Neutrophil (primary cell): ENCODE data around the gene OSTN.

ENCODE experiments used
- H3K27ac ChIP-seq: fragments of 200-600 bp; sonication (generic); 2 replicates; pipeline ENCODE4 v1.5.1; 2016; ENCODE audit warnings: mild to moderate bottlenecking, moderate library complexity
- H3K27me3 ChIP-seq: fragments of 200-600 bp; sonication (generic); 2 replicates; pipeline ENCODE4 v1.6.0; 2016; ENCODE audit warnings: mild to moderate bottlenecking
- H3K36me3 ChIP-seq: fragments of 200-600 bp; sonication (generic); 2 replicates; pipeline ENCODE4 v1.5.1; 2017
- H3K4me1 ChIP-seq, 2 experiments: fragments of 200-600 bp in 1 of 2; sonication (generic) in 1 of 2; 1 replicate in 1 of 2; 2 replicates in 1 of 2; pipeline versions ENCODE4 v1.5.1 to v1.6.1; 2013 to 2016; ENCODE audit warnings: low read depth in 1 of 2, low read length in 1 of 2, mild to moderate bottlenecking in 1 of 2, moderate library complexity in 1 of 2; ENCODE audit not compliant: control insufficient read depth in 1 of 2, insufficient read depth in 1 of 2
- H3K4me3 ChIP-seq, 2 experiments: fragments of 200-600 bp in 1 of 2; sonication (generic) in 1 of 2; 1 replicate in 1 of 2; 2 replicates in 1 of 2; pipeline ENCODE4 v1.5.1; 2013 to 2016; ENCODE audit warnings: low read depth in 1 of 2, low read length in 1 of 2, mild to moderate bottlenecking in 1 of 2, moderate library complexity in 1 of 2
- H3K9me3 ChIP-seq: fragments of 200-600 bp; sonication (generic); 2 replicates; pipeline ENCODE4 v1.5.1; 2016
- TF ChIP-seq, protein P1 (sequence below): fragments of 200-600 bp; sonication (generic); IDR thresholded peaks from 2 replicates; pipeline ENCODE4 v1.5.1; 2016; ENCODE audit warnings: antibody characterized with exemption

OSTN gene

DNA sequence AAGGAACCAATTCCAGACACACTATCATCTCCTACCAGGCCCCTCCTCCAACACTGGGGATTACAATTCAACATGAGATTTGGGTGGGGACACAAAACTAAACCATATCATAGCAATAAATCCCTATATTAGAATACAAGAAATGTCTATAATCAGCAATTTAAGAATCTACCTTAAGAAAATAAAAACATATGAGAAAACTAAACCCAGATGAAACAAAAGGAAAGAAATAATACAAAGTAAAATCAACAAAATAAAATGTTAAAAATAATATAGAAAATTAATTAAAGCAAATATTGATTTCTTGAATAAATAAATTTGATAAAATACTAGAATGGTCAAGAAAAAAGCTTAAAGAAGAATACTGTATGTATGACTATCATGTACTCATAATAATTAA is 6.1 kb upstream of the OSTN start:
- H3K27ac ChIP-seq: no peak overlapping the region
- TF ChIP-seq, protein P1, sequence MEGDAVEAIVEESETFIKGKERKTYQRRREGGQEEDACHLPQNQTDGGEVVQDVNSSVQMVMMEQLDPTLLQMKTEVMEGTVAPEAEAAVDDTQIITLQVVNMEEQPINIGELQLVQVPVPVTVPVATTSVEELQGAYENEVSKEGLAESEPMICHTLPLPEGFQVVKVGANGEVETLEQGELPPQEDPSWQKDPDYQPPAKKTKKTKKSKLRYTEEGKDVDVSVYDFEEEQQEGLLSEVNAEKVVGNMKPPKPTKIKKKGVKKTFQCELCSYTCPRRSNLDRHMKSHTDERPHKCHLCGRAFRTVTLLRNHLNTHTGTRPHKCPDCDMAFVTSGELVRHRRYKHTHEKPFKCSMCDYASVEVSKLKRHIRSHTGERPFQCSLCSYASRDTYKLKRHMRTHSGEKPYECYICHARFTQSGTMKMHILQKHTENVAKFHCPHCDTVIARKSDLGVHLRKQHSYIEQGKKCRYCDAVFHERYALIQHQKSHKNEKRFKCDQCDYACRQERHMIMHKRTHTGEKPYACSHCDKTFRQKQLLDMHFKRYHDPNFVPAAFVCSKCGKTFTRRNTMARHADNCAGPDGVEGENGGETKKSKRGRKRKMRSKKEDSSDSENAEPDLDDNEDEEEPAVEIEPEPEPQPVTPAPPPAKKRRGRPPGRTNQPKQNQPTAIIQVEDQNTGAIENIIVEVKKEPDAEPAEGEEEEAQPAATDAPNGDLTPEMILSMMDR: no peak
- H3K27me3 ChIP-seq: no peaks in the 10 kb centered on the region
- no peaks in the 10 kb centered on the region for H3K36me3 ChIP-seq
- H3K4me3 ChIP-seq: no peak overlapping the region
- no peaks in the 10 kb centered on the region for H3K4me1 ChIP-seq
- no peaks in the 10 kb centered on the region for H3K9me3 ChIP-seq

DNA sequence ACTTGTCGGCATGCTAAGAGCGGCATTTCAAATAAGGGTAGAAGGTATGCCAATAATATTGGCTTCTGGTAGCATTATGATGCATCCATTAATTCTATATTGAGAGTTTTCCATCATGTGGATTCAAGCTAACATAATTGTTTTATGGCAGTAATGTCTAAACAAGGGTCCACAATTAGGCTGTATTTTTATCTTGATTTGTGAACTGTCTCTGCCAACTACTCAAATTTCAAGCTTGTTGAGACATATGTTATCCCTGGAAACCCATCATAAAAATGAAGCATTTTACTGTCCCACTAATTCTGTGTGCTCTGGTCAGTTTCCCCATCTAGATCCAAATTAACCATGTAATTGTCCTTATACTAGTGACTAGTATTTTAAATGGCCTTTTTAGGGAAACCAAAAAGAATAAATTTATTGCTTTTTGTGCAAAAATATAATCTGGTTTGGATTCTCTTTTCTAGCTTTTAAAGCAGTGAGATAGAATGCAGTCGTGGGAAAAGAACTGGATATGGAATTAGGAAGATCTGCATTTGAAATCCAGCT is 1.2 kb upstream of the OSTN start:
- no peaks in the 10 kb centered on the region for H3K36me3 ChIP-seq
- no peaks in the 10 kb centered on the region for H3K4me1 ChIP-seq
- no peaks in the 10 kb centered on the region for H3K27me3 ChIP-seq
- no peak overlapping the region for H3K27ac ChIP-seq
- H3K4me3 ChIP-seq: no peak overlapping the region
- no peaks in the 10 kb centered on the region for H3K9me3 ChIP-seq
- TF ChIP-seq, protein P1: no peak

DNA sequence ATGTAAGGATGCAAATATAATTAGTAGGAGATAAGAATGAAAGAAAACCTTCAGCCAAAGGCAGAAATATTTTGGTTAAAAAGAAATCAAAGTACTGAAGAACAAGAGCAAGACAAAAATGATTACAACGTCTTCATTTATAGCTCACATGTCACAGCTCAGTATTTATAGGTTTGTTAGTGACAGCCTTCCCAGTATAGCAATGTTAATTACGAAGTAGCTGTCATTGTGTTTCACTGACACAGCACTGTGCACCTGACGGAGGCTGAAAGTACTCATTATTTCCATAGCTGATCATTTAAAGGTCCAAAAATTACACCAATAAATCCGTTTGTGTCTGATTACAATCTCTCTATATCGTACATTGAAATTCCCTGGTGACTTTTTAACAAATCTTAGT is 561 bp upstream of the OSTN start:
- H3K27me3 ChIP-seq: no peaks in the 10 kb centered on the region
- no peaks in the 10 kb centered on the region for H3K36me3 ChIP-seq
- TF ChIP-seq, protein P1: no peak
- no peak overlapping the region for H3K27ac ChIP-seq
- no peaks in the 10 kb centered on the region for H3K4me1 ChIP-seq
- H3K9me3 ChIP-seq: no peaks in the 10 kb centered on the region
- no peak overlapping the region for H3K4me3 ChIP-seq

DNA sequence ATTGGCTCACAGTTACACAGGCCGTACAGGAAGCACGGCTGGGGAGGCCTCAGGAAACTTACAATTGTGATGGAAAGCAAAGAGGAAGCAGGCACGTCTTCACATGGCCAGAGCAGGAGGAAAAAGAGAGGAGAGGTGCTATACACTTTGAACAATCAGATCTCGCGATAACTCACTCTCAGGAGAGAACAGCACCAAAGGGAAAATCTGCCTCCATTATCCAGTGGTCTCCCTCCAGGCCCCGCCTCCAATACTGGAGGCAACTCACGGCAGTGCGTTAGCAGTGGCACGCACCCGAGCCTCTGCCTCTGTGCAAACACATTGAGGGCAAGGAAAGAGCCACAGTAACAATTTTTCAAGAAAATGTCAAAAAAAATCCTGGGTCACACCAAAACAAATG is 11.0 kb downstream of the OSTN start:
- Histone ChIP-seq H3K27ac (no peak overlapping the region), H3K4me3 (no peak overlapping the region), H3K36me3 (no peaks in the 10 kb centered on the region), H3K4me1 (no peaks in the 10 kb centered on the region), H3K9me3 (no peaks in the 10 kb centered on the region), H3K27me3 (no peaks in the 10 kb centered on the region)
- TF ChIP-seq, protein P1: no peak

DNA sequence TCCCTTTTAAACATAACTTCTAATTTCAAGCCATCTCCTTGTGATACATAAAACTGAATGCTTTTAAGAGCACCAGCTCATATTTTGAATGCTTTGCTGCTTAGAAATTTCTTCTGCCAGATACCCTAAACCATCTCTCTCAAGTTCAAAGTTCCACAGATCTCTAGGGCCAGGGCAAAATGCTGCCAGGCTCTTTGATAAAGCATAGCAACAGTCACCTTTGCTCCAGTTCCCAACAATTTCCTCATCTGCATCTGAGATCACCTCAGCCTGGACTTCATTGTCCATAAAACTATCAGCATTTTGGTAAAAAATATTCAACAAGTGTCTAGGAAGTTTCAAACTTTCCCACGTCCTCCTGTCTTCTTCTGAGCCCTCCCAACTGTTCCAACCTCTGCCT is 17.5 kb downstream of the OSTN start:
- no peak overlapping the region for H3K27ac ChIP-seq
- no peaks in the 10 kb centered on the region for H3K4me1 ChIP-seq
- H3K9me3 ChIP-seq: no peaks in the 10 kb centered on the region
- TF ChIP-seq, protein P1: no peak
- no peak overlapping the region for H3K4me3 ChIP-seq
- H3K27me3 ChIP-seq: no peaks in the 10 kb centered on the region
- H3K36me3 ChIP-seq: no peaks in the 10 kb centered on the region

DNA sequence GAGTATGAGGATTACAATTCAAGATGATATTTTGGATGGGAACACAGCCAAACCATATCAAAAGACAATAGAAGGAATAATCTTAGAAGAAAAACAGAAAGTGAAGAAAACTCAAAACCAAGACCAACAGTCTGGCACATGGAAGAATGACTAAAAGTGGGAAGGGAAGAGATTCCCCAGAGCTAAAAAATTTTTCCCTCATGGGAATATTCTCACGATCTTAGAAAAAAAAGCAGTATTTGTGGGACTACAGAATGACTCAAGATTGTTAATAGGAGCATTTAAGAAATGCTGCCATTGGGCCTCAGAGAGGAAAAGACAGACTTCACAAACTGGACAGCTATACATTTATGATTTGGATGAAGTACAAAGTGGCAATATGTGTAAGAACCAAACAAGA is 18.3 kb downstream of the OSTN start:
- Histone ChIP-seq H3K4me3 (no peak overlapping the region), H3K27ac (no peak overlapping the region), H3K9me3 (no peaks in the 10 kb centered on the region), H3K27me3 (no peaks in the 10 kb centered on the region), H3K4me1 (no peaks in the 10 kb centered on the region), H3K36me3 (no peaks in the 10 kb centered on the region)
- TF ChIP-seq, protein P1: no peak
